Gastroesophageal sphincter (tissue), 4 donors: ENCODE data around the gene FAM13A. TPM values are rescaled to one million over a fixed set of nuclear protein-coding genes. Genes with fewer than 3 reads are reported as not detected.

Experiments
- ATAC-seq: fragments of 150-250 bp; one replicate; pipeline ENCODE4 v1.9.1; 2016; ENCODE audit warnings: mild to moderate bottlenecking, moderate library complexity
- H3K27ac ChIP-seq, 4 donors: fragments of 200-600 bp; sonication (generic) in 3 of 4; 1 replicate in 3 of 4; 2 replicates in 1 of 4; pipeline ENCODE4 v1.5.1; 2016 to 2019
- H3K27me3 ChIP-seq: fragments of 200-600 bp; sonication (generic); one replicate; pipeline ENCODE4 v1.5.1; 2019
- H3K36me3 ChIP-seq, 2 donors: fragments of 200-600 bp; sonication (generic); one replicate each; pipeline ENCODE4 v1.5.1; 2019; ENCODE audit warnings: control low read depth in 1 of 2
- H3K4me1 ChIP-seq, 3 donors: fragments of 200-600 bp; sonication (generic); 1 replicate in 2 of 3; 2 replicates in 1 of 3; pipeline ENCODE4 v1.5.1; 2016 to 2019; ENCODE audit warnings: control low read depth in 2 of 3
- H3K4me3 ChIP-seq, 2 donors: fragments of 200-600 bp; sonication (generic); one replicate each; pipeline ENCODE4 v1.5.1; 2019; ENCODE audit warnings: mild to moderate bottlenecking in 1 of 2, moderate library complexity in 1 of 2
- H3K9me3 ChIP-seq, 3 donors: fragments of 200-600 bp; sonication (generic); one replicate each; pipeline ENCODE4 v1.5.1; 2017 to 2019; ENCODE audit warnings: control low read depth in 2 of 3
- EP300 ChIP-seq: sonication (generic); formaldehyde crosslinking; IDR thresholded peaks from one replicate; pipeline ENCODE4 v1.6.1; 2017; ENCODE audit warnings: antibody characterized with exemption, mild to moderate bottlenecking
- POLR2A ChIP-seq, 2 donors: fragments of 450-650 bp; IDR thresholded peaks; one replicate each; pipeline ENCODE4 v1.6.1; 2017; ENCODE audit warnings: antibody characterized with exemption in 2 of 2, mild to moderate bottlenecking in 2 of 2, moderate library complexity in 1 of 2
- POLR2AphosphoS5 ChIP-seq: sonication (generic); formaldehyde crosslinking; IDR thresholded peaks from one replicate; pipeline ENCODE4 v1.6.1; 2017; ENCODE audit warnings: antibody characterized with exemption
- WGBS, 2 donors: methylation state at CpG; one replicate each; pipeline ENCODE4 v1.1.5; 2018; ENCODE audit warnings: low coverage in 1 of 2; 5-methylcytosine and 5-hydroxymethylcytosine counted together
- total RNA-seq, 4 donors: library from RNA; depleted of rRNA; stranded (reverse); fragments of >200 nt; gene quantifications; one replicate each; pipeline ENCODE4 v1.1.0, GENCODE V29; 2016
- TF ChIP-seq, protein P1 (sequence below), 4 experiments: fragments of 200-600 bp in 2 of 4; fragments of 450-650 bp in 2 of 4; sonication (generic) in 1 of 4; IDR thresholded peaks; one replicate each; pipeline ENCODE4 v1.5.1; 2017 to 2019; ENCODE audit warnings: antibody characterized with exemption in 4 of 4, mild to moderate bottlenecking in 2 of 4, moderate library complexity in 2 of 4

FAM13A gene
- total RNA-seq, 4 donors from 2014 or later = 22.8 to 46.9 (median 35.2) TPM

GRCh38 chr4:88791274-88791673 lies 265.7 kb downstream of the FAM13A start:
- H3K4me1 ChIP-seq = peaks cover 0 to 12% (median 0%) of the 10 kb centered on the region in 3 donors
- H3K36me3 ChIP-seq = peaks cover 0 to 32% of the 10 kb centered on the region in 2 donors
- H3K9me3 ChIP-seq = no peaks in the 10 kb centered on the region
- H3K27me3 ChIP-seq = no peaks in the 10 kb centered on the region
- H3K4me3 ChIP-seq = no peak overlapping the region
- 55 to 89% methylated on average over 1 of the region's 1 CpG for WGBS, 2 donors
- H3K27ac ChIP-seq = no peak overlapping the region
- no peak for TF ChIP-seq POLR2AphosphoS5
- TF ChIP-seq, protein P1, sequence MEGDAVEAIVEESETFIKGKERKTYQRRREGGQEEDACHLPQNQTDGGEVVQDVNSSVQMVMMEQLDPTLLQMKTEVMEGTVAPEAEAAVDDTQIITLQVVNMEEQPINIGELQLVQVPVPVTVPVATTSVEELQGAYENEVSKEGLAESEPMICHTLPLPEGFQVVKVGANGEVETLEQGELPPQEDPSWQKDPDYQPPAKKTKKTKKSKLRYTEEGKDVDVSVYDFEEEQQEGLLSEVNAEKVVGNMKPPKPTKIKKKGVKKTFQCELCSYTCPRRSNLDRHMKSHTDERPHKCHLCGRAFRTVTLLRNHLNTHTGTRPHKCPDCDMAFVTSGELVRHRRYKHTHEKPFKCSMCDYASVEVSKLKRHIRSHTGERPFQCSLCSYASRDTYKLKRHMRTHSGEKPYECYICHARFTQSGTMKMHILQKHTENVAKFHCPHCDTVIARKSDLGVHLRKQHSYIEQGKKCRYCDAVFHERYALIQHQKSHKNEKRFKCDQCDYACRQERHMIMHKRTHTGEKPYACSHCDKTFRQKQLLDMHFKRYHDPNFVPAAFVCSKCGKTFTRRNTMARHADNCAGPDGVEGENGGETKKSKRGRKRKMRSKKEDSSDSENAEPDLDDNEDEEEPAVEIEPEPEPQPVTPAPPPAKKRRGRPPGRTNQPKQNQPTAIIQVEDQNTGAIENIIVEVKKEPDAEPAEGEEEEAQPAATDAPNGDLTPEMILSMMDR (IDR thresholded peaks at IDR 0.05) = no peak
- no peak for TF ChIP-seq POLR2A (IDR thresholded peaks at IDR 0.05)
- no peak for TF ChIP-seq EP300
- no peak for ATAC-seq

DNA sequence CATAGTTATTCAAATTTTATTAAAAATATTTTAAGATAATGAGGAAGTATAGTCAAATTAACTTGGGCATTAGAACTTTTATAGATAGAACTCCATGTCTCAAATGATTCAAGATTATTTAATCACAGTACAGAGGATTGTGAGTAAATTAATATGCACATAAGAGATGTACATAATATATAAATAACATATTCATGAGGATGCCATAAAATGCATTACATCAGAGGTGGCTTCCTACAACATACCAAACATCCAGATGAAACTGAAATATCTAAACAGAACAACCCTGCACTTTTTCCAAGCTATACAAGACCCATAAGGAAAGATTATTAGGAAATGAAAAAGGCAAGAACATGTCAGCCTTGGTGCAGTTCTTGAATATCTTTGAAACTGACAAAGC lies 268.1 kb downstream of the FAM13A start:
- Histone ChIP-seq H3K27me3 (no peaks in the 10 kb centered on the region), H3K27ac (no peak overlapping the region), H3K4me1 (peaks cover 0 to 12% (median 0%) of the 10 kb centered on the region in 3 donors), H3K4me3 (no peak overlapping the region), H3K9me3 (no peaks in the 10 kb centered on the region), H3K36me3 (peaks cover 6 to 54% of the 10 kb centered on the region in 2 donors)
- TF ChIP-seq, protein P1 (IDR thresholded peaks at IDR 0.05) = no peak
- no peak for ATAC-seq

- WGBS, 2 donors = 91 to 100% methylated on average over 1 of the region's 1 CpG
- Histone ChIP-seq H3K4me1 (peaks cover 0 to 11% (median 0%) of the 10 kb centered on the region in 3 donors), H3K9me3 (no peaks in the 10 kb centered on the region), H3K4me3 (no peak overlapping the region), H3K27me3 (no peaks in the 10 kb centered on the region), H3K27ac (no peak overlapping the region), H3K36me3 (peaks cover 6 to 59% of the 10 kb centered on the region in 2 donors)
- ATAC-seq = no peak
- TF ChIP-seq, protein P1 (IDR thresholded peaks at IDR 0.05) = no peak
- no peak for TF ChIP-seq EP300
Measured at GRCh38 chr4:88788424-88788823, 268.6 kb downstream of the FAM13A start.

- 82% methylated on average over 1 of the region's 1 CpG; no CpG with 5 or more reads in 1 of the 2 donors for WGBS, 2 donors
- H3K4me1 ChIP-seq = no peaks in the 10 kb centered on the region
- H3K4me3 ChIP-seq = no peak overlapping the region
- H3K27me3 ChIP-seq = no peaks in the 10 kb centered on the region
- ATAC-seq = no peak
- no peaks in the 10 kb centered on the region for H3K9me3 ChIP-seq
- peaks cover 6 to 71% of the 10 kb centered on the region in 2 donors for H3K36me3 ChIP-seq
- no peak overlapping the region for H3K27ac ChIP-seq
- TF ChIP-seq POLR2A (IDR thresholded peaks at IDR 0.05) (no peak), POLR2AphosphoS5 (no peak), EP300 (no peak)
- TF ChIP-seq, protein P1 (IDR thresholded peaks at IDR 0.05) = no peak
Measured at GRCh38 chr4:88786011-88786410, 271.0 kb downstream of the FAM13A start.

DNA sequence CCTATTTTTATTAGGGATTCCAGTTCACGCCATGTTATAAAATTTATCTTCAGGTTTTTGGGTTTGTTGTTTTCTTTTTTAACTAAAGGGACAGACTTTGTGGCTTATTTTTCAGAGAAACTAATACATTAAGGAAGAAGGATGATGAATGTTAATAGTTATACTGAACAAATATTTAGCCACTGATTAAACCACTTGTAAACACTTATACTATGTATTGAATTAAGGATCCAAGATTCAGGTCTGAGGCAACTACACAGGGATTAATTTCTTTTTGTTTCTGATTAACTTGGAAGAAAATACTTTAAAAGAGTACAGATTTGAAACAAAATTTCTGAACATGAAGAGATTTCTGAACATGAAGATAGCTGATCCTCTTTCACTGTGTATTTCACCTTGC lies 276.6 kb downstream of the FAM13A start:
- H3K4me1 ChIP-seq = no peaks in the 10 kb centered on the region
- no peak overlapping the region for H3K27ac ChIP-seq
- no peak for TF ChIP-seq EP300
- TF ChIP-seq POLR2AphosphoS5 = no peak
- TF ChIP-seq, protein P1 (IDR thresholded peaks at IDR 0.05) = no peak
- TF ChIP-seq POLR2A (IDR thresholded peaks at IDR 0.05) = no peak
- H3K4me3 ChIP-seq = no peak overlapping the region
- no peak for ATAC-seq
- 93 to 100% methylated on average over 1 of the region's 1 CpG for WGBS, 2 donors
- H3K36me3 ChIP-seq = peaks cover 3 to 74% of the 10 kb centered on the region in 2 donors
- no peaks in the 10 kb centered on the region for H3K27me3 ChIP-seq
- no peaks in the 10 kb centered on the region for H3K9me3 ChIP-seq
